PC-9 (cell line): ENCODE results near the gene CRYBB3.

Experiments used
- EZH2 ChIP-seq: fragments of 200-600 bp; sonication (generic); IDR thresholded peaks from 2 replicates; pipeline ENCODE4 v1.8.0; 2017; ENCODE audit warnings: antibody characterized with exemption, low read depth
- TF ChIP-seq, protein P1 (sequence below): fragments of 200-600 bp; sonication (generic); conservative IDR thresholded peaks from 2 replicates; pipeline ENCODE4 v1.6.1; 2017; ENCODE audit warnings: mixed run types, antibody characterized with exemption, mild to moderate bottlenecking, moderate library complexity

DNA sequence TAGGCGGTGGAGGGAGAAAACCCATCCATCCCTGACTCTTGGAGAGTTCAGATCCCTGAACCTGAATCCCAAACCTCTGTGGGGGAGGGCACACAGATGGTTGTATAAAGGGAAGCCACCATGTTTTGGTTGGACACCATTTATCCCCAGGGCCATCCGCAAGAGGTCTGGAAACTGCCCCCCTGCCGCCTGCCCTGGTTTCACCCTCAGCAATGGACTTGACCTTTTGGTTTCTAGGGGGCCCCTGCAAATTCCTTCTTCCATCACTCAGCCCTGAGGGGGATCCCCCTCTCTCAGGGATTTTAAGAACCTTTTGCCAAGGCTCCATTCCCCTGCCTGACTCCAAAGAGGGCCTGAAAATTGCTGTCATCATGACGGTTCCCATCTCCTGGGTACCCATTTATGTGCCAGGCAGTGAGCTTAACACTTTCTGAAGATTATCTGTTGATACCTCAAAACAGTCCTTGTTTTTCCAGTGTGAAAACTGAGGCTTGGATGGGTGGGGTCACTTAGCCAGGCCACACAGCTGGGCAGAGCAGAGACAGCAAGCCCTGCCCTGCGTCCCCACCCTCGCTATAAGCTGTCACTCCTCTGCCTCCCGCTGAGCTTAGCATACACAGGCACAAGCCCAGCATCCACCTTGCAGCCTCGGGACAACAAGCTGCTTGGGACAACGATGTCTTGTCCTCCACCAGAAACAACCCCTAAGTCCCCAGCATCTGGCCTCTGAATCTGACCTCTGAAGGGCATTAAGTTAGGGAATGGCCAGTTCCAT lies 33.2 kb upstream of the CRYBB3 start:
- TF ChIP-seq, protein P1, sequence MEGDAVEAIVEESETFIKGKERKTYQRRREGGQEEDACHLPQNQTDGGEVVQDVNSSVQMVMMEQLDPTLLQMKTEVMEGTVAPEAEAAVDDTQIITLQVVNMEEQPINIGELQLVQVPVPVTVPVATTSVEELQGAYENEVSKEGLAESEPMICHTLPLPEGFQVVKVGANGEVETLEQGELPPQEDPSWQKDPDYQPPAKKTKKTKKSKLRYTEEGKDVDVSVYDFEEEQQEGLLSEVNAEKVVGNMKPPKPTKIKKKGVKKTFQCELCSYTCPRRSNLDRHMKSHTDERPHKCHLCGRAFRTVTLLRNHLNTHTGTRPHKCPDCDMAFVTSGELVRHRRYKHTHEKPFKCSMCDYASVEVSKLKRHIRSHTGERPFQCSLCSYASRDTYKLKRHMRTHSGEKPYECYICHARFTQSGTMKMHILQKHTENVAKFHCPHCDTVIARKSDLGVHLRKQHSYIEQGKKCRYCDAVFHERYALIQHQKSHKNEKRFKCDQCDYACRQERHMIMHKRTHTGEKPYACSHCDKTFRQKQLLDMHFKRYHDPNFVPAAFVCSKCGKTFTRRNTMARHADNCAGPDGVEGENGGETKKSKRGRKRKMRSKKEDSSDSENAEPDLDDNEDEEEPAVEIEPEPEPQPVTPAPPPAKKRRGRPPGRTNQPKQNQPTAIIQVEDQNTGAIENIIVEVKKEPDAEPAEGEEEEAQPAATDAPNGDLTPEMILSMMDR = no peak
- no peak for TF ChIP-seq EZH2
